ENCODE data around the gene BANF2.
"Not testable (repeated sequence)": the region's sequence is repeated elsewhere in the genome, so short reads cannot be mapped to it uniquely, and the experiment has no call there.

Gene BANF2

GRCh38 chr20:17768271-17768670, 68.5 kb downstream of the BANF2 start:
- no peak for TF ChIP-seq CTCF (conservative IDR thresholded peaks at IDR 0.05; ENCODE audit: low read depth, low read length)
- H3K4me3 ChIP-seq (ENCODE audit: low read depth, low read length), result no peak overlapping the region
- DNase-seq (ENCODE audit: low read depth), result no peak

- not testable (repeated sequence) for DNase-seq (ENCODE audit: low read depth); H3K4me3 ChIP-seq (ENCODE audit: low read depth, low read length)
Observed at GRCh38 chr20:17769716-17770115, 70.0 kb downstream of the BANF2 start.

GRCh38 chr20:17771206-17772004, 71.6 kb downstream of the BANF2 start:
- H3K4me3 ChIP-seq (ENCODE audit: low read depth, low read length), result no peak overlapping the region
- DNase-seq (ENCODE audit: low read depth), result peak; percentile 59
- TF ChIP-seq CTCF (conservative IDR thresholded peaks at IDR 0.05; ENCODE audit: low read depth, low read length), result no peak

- DNase-seq (ENCODE audit: low read depth), result no peak
Observed at GRCh38 chr20:17772005-17772343, 72.2 kb downstream of the BANF2 start.

GRCh38 chr20:17773619-17774018, 73.9 kb downstream of the BANF2 start:
- TF ChIP-seq CTCF (conservative IDR thresholded peaks at IDR 0.05; ENCODE audit: low read depth, low read length), result no peak
- no peak for DNase-seq (ENCODE audit: low read depth)
- H3K4me3 ChIP-seq (ENCODE audit: low read depth, low read length), result no peak overlapping the region

More at GRCh38 chr20:17772005-17772343, 72.2 kb downstream of the BANF2 start:
- no peak for TF ChIP-seq CTCF (conservative IDR thresholded peaks at IDR 0.05; ENCODE audit: low read depth, low read length)
- H3K4me3 ChIP-seq (ENCODE audit: low read depth, low read length), result no peak overlapping the region

GRCh38 chr20:17775600-17775999, 75.8 kb downstream of the BANF2 start:
- H3K4me3 ChIP-seq (ENCODE audit: low read depth, low read length), result no peak overlapping the region
- TF ChIP-seq CTCF (conservative IDR thresholded peaks at IDR 0.05; ENCODE audit: low read depth, low read length), result no peak
- no peak for DNase-seq (ENCODE audit: low read depth)

- no peak overlapping the region for H3K4me3 ChIP-seq (ENCODE audit: low read depth, low read length)
- TF ChIP-seq CTCF (conservative IDR thresholded peaks at IDR 0.05; ENCODE audit: low read depth, low read length), result no peak
- DNase-seq (ENCODE audit: low read depth), result no peak
Observed at GRCh38 chr20:17776551-17776950, 76.8 kb downstream of the BANF2 start.

GRCh38 chr20:17779011-17779410, 79.2 kb downstream of the BANF2 start:
- not testable (repeated sequence) for DNase-seq (ENCODE audit: low read depth); H3K4me3 ChIP-seq (ENCODE audit: low read depth, low read length)

All from choroid plexus epithelial cell (primary cell).